LNCAP (cell line): ENCODE results near the gene MRTFA.

Experiments used
- CTCF ChIP-seq: fragments of 450-650 bp; IDR thresholded peaks from 2 replicates; pipeline ENCODE4 v1.5.1; 2017; ENCODE audit warnings: mild to moderate bottlenecking

Gene MRTFA

GRCh38 chr22:40638261-40638660 lies 1.7 kb upstream of the MRTFA start:
- TF ChIP-seq CTCF = no peak

- no peak for TF ChIP-seq CTCF
Observed at GRCh38 chr22:40637183-40638150, 948 bp upstream of the MRTFA start.

- no peak for TF ChIP-seq CTCF
Observed at GRCh38 chr22:40635940-40636379, 559 bp downstream of the MRTFA start.

- TF ChIP-seq CTCF = no peak
Observed at GRCh38 chr22:40635043-40635939, 1.2 kb downstream of the MRTFA start.

- TF ChIP-seq CTCF = no peak
Observed at GRCh38 chr22:40634119-40634903, 2.2 kb downstream of the MRTFA start.

GRCh38 chr22:40633036-40633435 lies 3.5 kb downstream of the MRTFA start:
- no peak for TF ChIP-seq CTCF

GRCh38 chr22:40631925-40632324 lies 4.6 kb downstream of the MRTFA start:
- no peak for TF ChIP-seq CTCF
